K562 (cell line): ENCODE measurements around the gene C1RL. TPM values are rescaled to one million over a fixed set of nuclear protein-coding genes. Genes with fewer than 3 reads are reported as not detected.

ENCODE experiments used
- CHD7 ChIP-seq: fragments of 200-600 bp; sonication (generic); IDR thresholded peaks from one replicate; pipeline ENCODE4 v1.6.1; 2012; ENCODE audit warnings: mild to moderate bottlenecking, low read depth, low read length, inconsistent platforms
- ZNF431 ChIP-seq: sonication (generic); formaldehyde crosslinking; IDR thresholded peaks from 2 replicates; pipeline ENCODE4 v1.8.0; 2022; ENCODE audit warnings: mild to moderate bottlenecking, missing genetic modification reagents
- polyA plus RNA-seq, 8 experiments: library from polyadenylated mRNA; depleted of rRNA in 4 of 8; stranded (reverse) in 5 of 8; unstranded in 3 of 8; fragments of >200 nt; fragmentation: Nextera tagmentation in 2 of 8; fragmentation: Illumina TruSeq in 1 of 8; extraction: Ambion mirVana in 2 of 8; extraction: Trizol in 1 of 8; gene quantifications; 2 replicates each; pipeline versions ENCODE4 v1.2.1 to v1.2.3, GENCODE V29; 2011 to 2014; ENCODE audit warnings: inconsistent platforms in 1 of 8, missing spikeins in 1 of 8
- total RNA-seq, 7 experiments: library from RNA; depleted of rRNA in 6 of 7; stranded (reverse); fragments of >200 nt in 6 of 7; fragmentation: Illumina TruSeq in 2 of 7; extraction: Trizol in 2 of 7; gene quantifications; 2 replicates each; pipeline versions ENCODE4 v1.2.1 to v1.2.3, GENCODE V29; 2011 to 2021; ENCODE audit warnings: low replicate concordance in 1 of 7

C1RL gene
- total and polyA plus RNA-seq, 9 of the 15 experiments (the other 6 are each of a cell fraction or from before 2014, with no cell fraction given) = 1.4 to 10.7 (median 8.0) TPM

- TF ChIP-seq CHD7 (no peak), ZNF431 (CRISPR knock-in tag) (no peak)
- TF ChIP-seq, all 486 proteins: peak for 0
Measured at GRCh38 chr12:7141351-7142005, 32.5 kb upstream of the C1RL start (continued).
